GM04503 (cell line): Measurements from ENCODE around the gene ARAP1.

Experiments
- DNase-seq: peaks from one replicate; pipeline ENCODE4 v3.0.0-alpha.2; 2012; ENCODE audit warnings: low read depth

The ARAP1 gene

DNA sequence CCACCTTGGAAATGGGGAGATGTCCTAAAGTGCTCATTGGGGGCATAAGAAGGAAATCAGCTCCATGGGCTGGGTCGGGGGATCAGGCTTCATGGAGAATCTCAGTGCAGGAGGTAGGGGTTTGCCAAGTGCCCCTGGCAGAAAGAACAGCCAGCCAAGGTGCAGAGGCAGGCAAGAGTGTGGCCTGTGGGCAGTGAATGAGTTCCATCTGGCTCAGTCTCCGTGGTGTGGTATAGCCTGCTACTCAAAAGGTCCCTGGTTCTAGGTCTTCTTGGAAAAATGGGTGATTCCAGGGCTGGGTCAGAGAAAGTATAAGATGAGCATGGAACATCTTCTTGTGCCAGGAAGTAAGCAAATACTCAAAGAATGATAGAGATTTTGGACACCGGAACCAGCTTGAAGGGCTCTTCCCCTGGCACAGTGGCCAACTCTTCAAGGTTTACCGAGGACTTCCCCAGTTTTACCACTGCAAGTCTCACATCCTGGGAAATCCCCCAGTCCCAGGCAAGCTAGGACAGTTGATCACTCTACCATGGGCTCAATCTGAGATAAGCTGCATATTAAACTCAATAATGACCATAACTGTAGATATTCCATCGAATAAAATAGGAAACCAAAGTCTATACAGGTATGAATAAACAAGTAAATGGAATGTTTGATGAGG is 10.6 kb upstream of the ARAP1 start:
- no peak for DNase-seq

GRCh38 chr11:72760539-72761405 is 8.6 kb upstream of the ARAP1 start:
- DNase-seq: no peak

- no peak for DNase-seq
Measured at GRCh38 chr11:72759468-72759985, 7.3 kb upstream of the ARAP1 start.

DNA sequence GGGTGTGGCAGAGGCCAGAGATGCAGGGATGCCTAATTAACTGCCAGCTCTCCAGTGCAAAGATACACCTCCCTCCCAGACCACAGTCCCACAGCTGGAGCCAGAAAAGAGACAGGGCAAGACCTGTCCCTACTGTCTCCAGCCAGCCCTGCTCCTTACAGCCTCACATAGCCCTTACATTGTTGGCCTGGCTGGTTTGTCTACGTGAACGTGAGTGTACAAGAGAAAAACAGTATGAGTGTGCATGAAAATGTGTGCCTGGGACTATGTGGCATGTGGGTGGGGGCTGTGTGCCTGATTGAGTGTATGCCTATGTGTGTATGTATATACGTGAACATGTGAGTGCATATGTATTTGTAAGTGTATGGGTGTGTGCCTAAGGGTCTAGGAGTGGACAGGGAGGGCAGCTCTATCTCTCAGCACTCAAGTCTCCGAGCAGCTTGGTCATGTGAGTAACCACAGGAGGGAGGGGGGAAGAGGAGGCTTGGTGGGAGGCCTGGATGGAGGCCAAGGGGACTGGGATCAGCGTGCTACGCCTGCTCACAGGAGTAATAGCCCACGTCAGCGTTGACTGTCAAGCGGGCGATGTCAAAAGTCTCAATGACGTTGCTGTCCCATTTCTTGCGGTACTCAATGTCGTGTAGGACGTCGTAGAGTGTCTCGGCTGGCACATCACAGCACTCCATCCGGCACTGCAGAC is 6.6 kb upstream of the ARAP1 start:
- no peak for DNase-seq

DNA sequence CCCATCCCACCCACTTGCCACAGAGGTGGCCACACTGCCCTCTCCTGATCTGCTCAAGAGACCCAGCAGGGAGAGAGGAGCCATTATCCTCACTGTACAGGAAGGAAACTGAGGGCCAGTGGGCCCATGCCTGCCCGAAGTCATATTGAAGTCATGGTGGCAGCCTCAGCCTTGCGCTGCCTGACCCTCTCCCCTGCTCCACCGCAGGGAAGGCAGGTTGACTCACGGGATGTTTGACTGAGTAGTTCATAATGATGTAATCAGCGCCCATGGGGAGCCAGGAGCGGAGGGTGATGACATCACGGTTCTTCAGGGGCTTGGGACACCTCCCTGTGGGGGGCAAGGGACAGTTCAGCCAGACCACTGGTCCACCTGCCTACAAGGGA is 6.1 kb upstream of the ARAP1 start:
- no peak for DNase-seq

DNA sequence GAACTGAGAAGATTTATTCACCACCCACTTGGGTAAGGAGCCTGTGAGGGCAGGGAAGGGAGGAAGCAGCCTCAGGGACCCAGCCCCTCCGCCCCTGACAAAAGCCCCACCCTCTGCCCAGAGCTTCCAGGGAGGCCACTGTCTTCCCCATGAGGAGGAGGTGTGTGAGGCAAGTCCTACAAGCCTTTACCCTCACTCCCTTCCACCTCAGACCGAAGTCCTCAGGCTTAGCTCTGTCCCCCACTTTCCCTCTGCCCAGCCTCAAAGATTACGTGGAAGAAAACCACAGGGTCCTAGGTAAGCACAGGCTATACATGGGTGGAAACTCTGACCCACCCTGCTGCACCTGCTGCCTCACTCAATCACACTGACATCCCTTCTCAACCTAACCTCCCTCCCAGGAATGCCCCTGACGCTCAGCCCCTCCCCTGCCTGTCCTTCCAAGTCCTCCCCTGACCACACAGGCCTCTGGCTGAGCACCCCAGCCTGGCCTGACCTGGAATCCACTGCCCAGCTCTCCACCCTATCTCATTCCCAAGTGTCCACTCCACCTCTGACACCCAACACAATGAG is 3.6 kb upstream of the ARAP1 start:
- DNase-seq: no peak

- DNase-seq: no peak
Measured at GRCh38 chr11:72754544-72755155, 2.4 kb upstream of the ARAP1 start.

- DNase-seq: no peak
Measured at GRCh38 chr11:72754149-72754543, 1.9 kb upstream of the ARAP1 start.

GRCh38 chr11:72753341-72754148 is 1.3 kb upstream of the ARAP1 start:
- DNase-seq: no peak

DNA sequence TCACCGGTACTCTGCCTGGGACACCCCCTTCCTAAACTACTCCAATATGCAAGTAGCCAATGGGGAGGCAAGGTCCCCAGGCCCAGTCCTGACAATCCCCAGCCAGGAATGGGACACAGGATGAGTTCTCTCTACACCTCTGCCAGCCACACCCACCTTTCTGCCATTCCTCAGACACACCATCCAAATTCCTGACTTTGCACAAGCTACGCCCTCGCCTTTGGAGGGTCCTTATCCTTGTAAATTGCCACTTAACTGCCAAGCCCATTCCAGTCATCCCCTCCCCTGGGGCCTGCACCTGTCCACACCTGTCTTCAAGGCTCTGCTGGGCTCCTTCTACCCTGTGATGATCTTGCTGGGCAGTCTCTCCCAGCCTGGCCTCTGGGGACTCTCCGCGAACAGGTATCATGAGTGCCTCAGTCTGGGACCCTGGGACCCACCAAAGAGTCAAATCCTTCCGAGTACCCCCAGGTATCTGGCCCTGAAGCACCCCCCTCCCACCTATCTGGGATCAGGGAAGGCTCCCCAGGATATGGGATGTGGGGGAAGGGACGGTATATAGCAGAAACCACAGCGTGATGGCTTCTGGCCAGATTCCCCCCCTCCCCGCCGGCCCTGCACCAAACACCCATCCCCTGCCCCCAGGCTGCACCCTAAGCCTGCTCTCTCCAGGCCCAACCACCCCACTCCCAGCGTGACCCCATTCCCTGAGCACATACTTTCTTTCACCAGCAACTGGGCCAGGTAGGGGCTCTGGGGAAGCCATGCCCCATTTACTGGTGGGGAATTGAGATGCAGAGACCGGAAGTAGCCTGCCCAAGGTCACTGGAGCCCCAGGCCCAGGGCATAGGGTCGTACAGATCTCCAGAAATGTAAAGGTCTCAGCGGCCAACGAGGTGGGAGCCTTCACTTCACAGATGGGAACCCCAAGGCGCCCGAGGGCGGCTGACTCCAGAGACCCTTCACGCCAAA is 806 bp downstream of the ARAP1 start:
- DNase-seq: no peak

- no peak for DNase-seq
Measured at GRCh38 chr11:72750556-72751115, 1.6 kb downstream of the ARAP1 start.

- no peak for DNase-seq
Measured at GRCh38 chr11:72750086-72750485, 2.1 kb downstream of the ARAP1 start.

- DNase-seq: no peak
Measured at GRCh38 chr11:72747289-72747855, 4.8 kb downstream of the ARAP1 start.

GRCh38 chr11:72746821-72747220 is 5.4 kb downstream of the ARAP1 start:
- DNase-seq: no peak

DNA sequence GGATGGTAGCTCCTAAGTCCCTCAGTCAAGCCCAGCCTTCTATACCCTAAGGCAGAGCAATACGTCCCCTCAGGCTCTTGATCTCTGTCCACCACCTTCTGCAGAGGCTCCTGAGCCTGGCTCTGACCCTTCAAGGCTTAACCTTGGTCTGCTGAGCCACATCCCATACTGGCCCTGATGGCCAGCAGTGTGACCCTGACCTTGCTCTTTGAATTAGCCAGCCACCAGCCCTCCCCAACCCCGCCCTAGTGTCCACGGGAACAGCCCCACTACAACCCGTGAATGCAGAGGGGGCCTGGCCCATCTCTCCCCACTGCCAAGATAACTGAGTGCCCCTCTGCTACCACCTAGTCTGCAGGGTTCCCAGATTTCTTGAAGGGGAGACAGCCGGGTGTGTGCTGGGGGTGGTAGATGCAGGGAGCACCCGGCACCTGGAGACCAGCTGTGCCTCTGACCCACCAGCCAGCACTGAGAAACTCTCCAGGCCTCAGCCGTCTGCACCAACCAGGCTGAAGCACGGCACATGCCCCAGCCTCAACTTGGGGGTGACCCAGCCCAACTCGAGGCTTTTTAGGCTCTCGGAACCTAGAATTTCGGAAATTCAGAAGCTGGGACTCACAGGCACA is 6.2 kb downstream of the ARAP1 start:
- no peak for DNase-seq

- DNase-seq: no peak
Measured at GRCh38 chr11:72745511-72745910, 6.7 kb downstream of the ARAP1 start.

DNA sequence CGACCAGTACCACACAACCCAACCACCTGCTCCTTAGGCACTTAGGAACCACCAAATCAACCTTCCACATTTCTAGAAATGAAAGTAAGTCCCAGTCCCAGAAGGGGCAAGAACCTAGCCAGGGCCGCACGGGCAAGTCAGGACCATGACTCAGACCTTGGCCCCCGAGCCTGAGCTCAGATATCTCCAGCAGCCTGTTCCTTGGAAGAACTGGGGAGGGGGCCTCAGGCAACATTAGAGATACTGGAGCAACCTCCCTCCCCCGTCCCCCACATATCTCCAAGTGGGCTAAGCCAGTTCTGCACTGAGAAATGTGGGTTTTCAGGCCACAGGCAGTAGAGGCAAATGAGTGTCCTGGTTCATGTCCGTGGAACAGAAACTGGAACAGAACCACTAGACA is 7.7 kb downstream of the ARAP1 start:
- DNase-seq: no peak

GRCh38 chr11:72743321-72744221 is 8.6 kb downstream of the ARAP1 start:
- no peak for DNase-seq
